Osteocyte (in vitro differentiated cells): ENCODE data around the gene RCAN2. TPM values are rescaled to one million over a fixed set of nuclear protein-coding genes. Genes with fewer than 3 reads are reported as not detected.

ENCODE experiments used
- DNase-seq: peaks from one replicate; pipeline ENCODE4 v3.0.0; 2021; ENCODE audit warnings: mixed read lengths; ENCODE audit not compliant: unreplicated experiment; ENCODE audit errors: extremely low spot score
- H3K27ac Mint-ChIP-seq: one replicate; pipeline ENCODE4 v1.8.0; 2021; ENCODE audit warnings: mild to moderate bottlenecking, mixed read lengths; ENCODE audit not compliant: unreplicated experiment
- H3K27me3 Mint-ChIP-seq: one replicate; pipeline ENCODE4 v1.8.0; 2021; ENCODE audit warnings: mixed read lengths; ENCODE audit not compliant: unreplicated experiment
- H3K36me3 Mint-ChIP-seq: one replicate; pipeline ENCODE4 v1.8.0; 2021; ENCODE audit warnings: mixed read lengths; ENCODE audit not compliant: unreplicated experiment
- H3K4me1 Mint-ChIP-seq: one replicate; pipeline ENCODE4 v1.8.0; 2021; ENCODE audit warnings: mixed read lengths; ENCODE audit not compliant: unreplicated experiment
- H3K4me3 Mint-ChIP-seq: one replicate; pipeline ENCODE4 v1.8.0; 2021; ENCODE audit warnings: mild to moderate bottlenecking, moderate library complexity, mixed read lengths; ENCODE audit not compliant: unreplicated experiment
- H3K9me3 Mint-ChIP-seq: one replicate; pipeline ENCODE4 v1.8.0; 2021; ENCODE audit warnings: mixed read lengths; ENCODE audit not compliant: unreplicated experiment
- CTCF ChIP-seq: fragments of 200-600 bp; sonication (generic); IDR thresholded peaks from 2 replicates; pipeline ENCODE4 v1.5.0; 2021; ENCODE audit warnings: antibody characterized with exemption, mild to moderate bottlenecking, moderate library complexity
- total RNA-seq: library from RNA; stranded (reverse); gene quantifications from 2 replicates; pipeline ENCODE4 v1.2.1, GENCODE V29; 2021

Gene RCAN2
- total RNA-seq, 1 donor from 2014 or later, result 31.3 TPM

- TF ChIP-seq CTCF, result no peak
- Mint-ChIP-seq H3K27ac (no peak overlapping the region), H3K4me3 (no peak overlapping the region), H3K9me3 (no peaks in the 10 kb centered on the region), H3K4me1 (peaks cover 5% of the 10 kb centered on the region), H3K27me3 (peaks cover 4% of the 10 kb centered on the region), H3K36me3 (no peaks in the 10 kb centered on the region)
- no peak for DNase-seq
These were observed 114.6 kb downstream of the RCAN2 start for GRCh38 chr6:46376562-46377061.

GRCh38 chr6:46370622-46371021, 120.6 kb downstream of the RCAN2 start:
- H3K9me3 Mint-ChIP-seq, result no peaks in the 10 kb centered on the region
- no peak for DNase-seq
- H3K27me3 Mint-ChIP-seq, result peaks cover 2% of the 10 kb centered on the region
- no peak overlapping the region for H3K4me3 Mint-ChIP-seq
- no peaks in the 10 kb centered on the region for H3K4me1 Mint-ChIP-seq
- no peak for TF ChIP-seq CTCF
- H3K27ac Mint-ChIP-seq, result no peak overlapping the region
- no peaks in the 10 kb centered on the region for H3K36me3 Mint-ChIP-seq

- no peak for DNase-seq
- Mint-ChIP-seq H3K4me1 (no peaks in the 10 kb centered on the region), H3K27ac (no peak overlapping the region), H3K9me3 (no peaks in the 10 kb centered on the region), H3K36me3 (no peaks in the 10 kb centered on the region), H3K27me3 (peaks cover 3% of the 10 kb centered on the region), H3K4me3 (no peak overlapping the region)
- TF ChIP-seq CTCF, result no peak
These were observed 123.1 kb downstream of the RCAN2 start for GRCh38 chr6:46368169-46368536.

GRCh38 chr6:46367354-46368168, 123.7 kb downstream of the RCAN2 start:
- Mint-ChIP-seq H3K9me3 (no peaks in the 10 kb centered on the region), H3K27ac (no peak overlapping the region), H3K4me3 (no peak overlapping the region), H3K36me3 (no peaks in the 10 kb centered on the region), H3K27me3 (peaks cover 3% of the 10 kb centered on the region), H3K4me1 (no peaks in the 10 kb centered on the region)
- DNase-seq, result no peak
- no peak for TF ChIP-seq CTCF

GRCh38 chr6:46366190-46366900, 124.9 kb downstream of the RCAN2 start:
- no peak overlapping the region for H3K27ac Mint-ChIP-seq
- peaks cover 3% of the 10 kb centered on the region for H3K27me3 Mint-ChIP-seq
- DNase-seq, result no peak
- no peaks in the 10 kb centered on the region for H3K36me3 Mint-ChIP-seq
- H3K4me1 Mint-ChIP-seq, result no peaks in the 10 kb centered on the region
- H3K9me3 Mint-ChIP-seq, result no peaks in the 10 kb centered on the region
- TF ChIP-seq CTCF, result no peak
- H3K4me3 Mint-ChIP-seq, result no peak overlapping the region
